HCT116 (cell line): ENCODE data around the gene PRAMEF1. TPM values are rescaled to one million over a fixed set of nuclear protein-coding genes. Genes with fewer than 3 reads are reported as not detected.

ENCODE experiments used
- ATAC-seq: fragments of 200-7000 bp; cut with Tn5 transposase; 2 replicates; pipeline ENCODE4 v1.9.1; 2020; ENCODE audit warnings: mild to moderate bottlenecking, moderate library complexity
- BruUV-seq: library from RNA; stranded (reverse); fragments of 400-500 nt; replicated peaks from 2 replicates; lab custom pipeline; 2021; lab: Mats Ljungman, UMichigan
- CTCF ChIA-PET: fragments of 300-600 bp; sonication (Branson Sonifier 250); formaldehyde crosslinking; loops from one replicate; lab custom pipeline; 2021; ENCODE audit warnings: antibody characterized with exemption; lab: Charles Lee
- POLR2A ChIA-PET: fragments of 300-600, 350-600 bp; sonication (Branson Sonifier 250); formaldehyde crosslinking; loops from one replicate; lab custom pipeline; 2021; ENCODE audit warnings: antibody characterized with exemption; lab: Charles Lee
- RAD21 ChIA-PET, 2 experiments: fragments of 300-600 bp; sonication (Branson Sonifier 250); formaldehyde crosslinking; loops; one replicate each; lab custom pipeline; 2023; ENCODE audit warnings: low total read pairs in 2 of 2; ENCODE audit not compliant: uncharacterized antibody in 2 of 2, unreplicated experiment in 2 of 2, low non-redundant PET in 1 of 2; lab: Charles Lee
- DNase-seq: peaks from one replicate; pipeline ENCODE4 v3.0.0-alpha.2; 2010; ENCODE audit warnings: low read depth, low spot score
- H2AFZ ChIP-seq: fragments of 200-600 bp; shearing (Covaris generic), sonication (generic); 2 replicates; pipeline ENCODE4 v1.6.1; 2017; ENCODE audit warnings: low read depth, mixed run types, mixed read lengths, antibody characterized with exemption, low read length; ENCODE audit not compliant: poor library complexity, severe bottlenecking
- H3K27ac ChIP-seq: 2 replicates; pipeline ENCODE4 v1.5.1; 2012; ENCODE audit warnings: low read depth, low read length
- H3K27me3 ChIP-seq: fragments of 200-600 bp; sonication (generic); 2 replicates; pipeline ENCODE4 v1.6.1; 2016; ENCODE audit warnings: mixed run types, low read length, mixed read lengths; ENCODE audit not compliant: insufficient read depth
- H3K36me3 ChIP-seq, 2 experiments: fragments of 200-500 bp in 1 of 2; fragments of 200-600 bp in 1 of 2; sonication (Bioruptor generic) in 1 of 2; sonication (generic) in 1 of 2; 2 replicates each; pipeline versions ENCODE4 v1.5.1 to v1.6.1; 2014 to 2016; ENCODE audit warnings: low read length in 2 of 2, inconsistent platforms in 1 of 2, mixed read lengths in 1 of 2, mixed run types in 1 of 2; ENCODE audit not compliant: insufficient read depth in 2 of 2, control insufficient read depth in 1 of 2
- H3K4me1 ChIP-seq, 2 experiments: fragments of 200-600 bp in 1 of 2; sonication (generic) in 1 of 2; 2 replicates each; pipeline versions ENCODE4 v1.5.1 to v1.6.1; 2012 to 2017; ENCODE audit warnings: low read length in 2 of 2, inconsistent platforms in 1 of 2, mild to moderate bottlenecking in 1 of 2, mixed read lengths in 1 of 2, mixed run types in 1 of 2, moderate library complexity in 1 of 2; ENCODE audit not compliant: insufficient read depth in 2 of 2, control insufficient read depth in 1 of 2
- H3K4me2 ChIP-seq: fragments of 200-600 bp; sonication (generic); 2 replicates; pipeline ENCODE4 v1.6.1; 2017; ENCODE audit warnings: mixed run types, low read length, mixed read lengths
- H3K4me3 ChIP-seq, 2 experiments: fragments of 200-600 bp in 1 of 2; sonication (generic) in 1 of 2; replicated peaks in 1 of 2; 2 replicates each; pipeline ENCODE4 v1.5.1; 2011 to 2016; ENCODE audit warnings: low read length in 2 of 2, control low read depth in 1 of 2, low read depth in 1 of 2, mild to moderate bottlenecking in 1 of 2, mixed read lengths in 1 of 2, mixed run types in 1 of 2
- H3K79me2 ChIP-seq: fragments of 200-600 bp; sonication (generic); 2 replicates; pipeline ENCODE4 v1.6.1; 2017; ENCODE audit warnings: mild to moderate bottlenecking, mixed run types, low read length, moderate library complexity, mixed read lengths; ENCODE audit not compliant: insufficient read depth
- H3K9ac ChIP-seq: fragments of 200-600 bp; sonication (generic); 2 replicates; pipeline ENCODE4 v1.6.1; 2016; ENCODE audit warnings: low read length, mixed read lengths
- H3K9me2 ChIP-seq: fragments of 200-600 bp; sonication (generic), shearing (Covaris generic); 2 replicates; pipeline ENCODE4 v1.6.1; 2017; ENCODE audit warnings: mixed run types, mild to moderate bottlenecking, moderate library complexity; ENCODE audit not compliant: insufficient read depth
- H3K9me3 ChIP-seq, 2 experiments: fragments of 200-500 bp in 1 of 2; fragments of 200-600 bp in 1 of 2; sonication (Bioruptor generic) in 1 of 2; sonication (generic) in 1 of 2; 2 replicates each; pipeline ENCODE4 v1.6.1; 2014 to 2017; ENCODE audit warnings: low read length in 2 of 2, mixed read lengths in 2 of 2, inconsistent platforms in 1 of 2, low read depth in 1 of 2, mild to moderate bottlenecking in 1 of 2, mixed run types in 1 of 2, moderate library complexity in 1 of 2; ENCODE audit not compliant: control insufficient read depth in 1 of 2, insufficient read depth in 1 of 2
- H4K20me1 ChIP-seq: fragments of 200-600 bp; sonication (generic), shearing (Covaris generic); 2 replicates; pipeline ENCODE4 v1.6.1; 2017; ENCODE audit warnings: mixed run types, mild to moderate bottlenecking, moderate library complexity; ENCODE audit not compliant: insufficient read depth
- ATF3 ChIP-seq: IDR thresholded peaks from 2 replicates; pipeline ENCODE4 v1.6.1; 2012
- EGR1 ChIP-seq: IDR thresholded peaks from 2 replicates; pipeline ENCODE4 v1.6.1; 2012; ENCODE audit warnings: low read depth
- EZH2phosphoT487 ChIP-seq: fragments of 200-600 bp; IDR thresholded peaks from 2 replicates; pipeline ENCODE4 v1.6.1; 2018; ENCODE audit warnings: antibody characterized with exemption, borderline replicate concordance
- MAX ChIP-seq: IDR thresholded peaks from 2 replicates; pipeline ENCODE4 v1.6.1; 2012
- POLR2A ChIP-seq: IDR thresholded peaks from 2 replicates; pipeline ENCODE4 v1.7.0; 2011; ENCODE audit warnings: borderline replicate concordance; ENCODE audit not compliant: insufficient read depth, insufficient read length; ENCODE audit errors: extremely low read depth
- POLR2AphosphoS5 ChIP-seq: IDR thresholded peaks from 2 replicates; pipeline ENCODE4 v1.6.1; 2011; ENCODE audit warnings: mild to moderate bottlenecking, low read depth, low read length, moderate library complexity
- SP1 ChIP-seq: IDR thresholded peaks from 2 replicates; pipeline ENCODE4 v1.6.1; 2012; ENCODE audit warnings: low read depth
- SRF ChIP-seq: IDR thresholded peaks from 2 replicates; pipeline ENCODE4 v1.6.1; 2012; ENCODE audit warnings: low read depth
- YY1 ChIP-seq: IDR thresholded peaks from 2 replicates; pipeline ENCODE4 v1.6.1; 2011; ENCODE audit warnings: low read length, low read depth, moderate library complexity, mild to moderate bottlenecking; ENCODE audit not compliant: insufficient replicate concordance; ENCODE audit errors: extremely low read depth
- ZBTB33 ChIP-seq: IDR thresholded peaks from 2 replicates; pipeline ENCODE4 v1.6.1; 2011; ENCODE audit warnings: mild to moderate bottlenecking, low read length, moderate library complexity; ENCODE audit not compliant: insufficient replicate concordance; ENCODE audit errors: extremely low read depth
- ZFX ChIP-seq: fragments of 450-650 bp; IDR thresholded peaks from 2 replicates; pipeline ENCODE4 v1.6.1; 2017
- intact Hi-C: fragments of 100-400 bp; cut with micrococcal nuclease; formaldehyde crosslinking; loops from 2 replicates; pipeline ENCODE4 v1.10.0; 2022
- total RNA-seq: library from RNA; stranded (reverse); gene quantifications from one replicate; pipeline ENCODE4 v1.2.1, GENCODE V29; 2021; ENCODE audit not compliant: unreplicated experiment

PRAMEF1 gene
- total RNA-seq, 1 experiment from 2014 or later: not detected

GRCh38 chr1:12770620-12771019, 20.6 kb upstream of the PRAMEF1 start (continued):
- TF ChIP-seq MAX: no peak

- ChIA-PET RAD21 (no interaction called here), CTCF (no interaction called here)
- Histone ChIP-seq H3K79me2 (no peaks in the 10 kb centered on the region), H3K4me3 (no peak overlapping the region), H3K36me3 (no peaks in the 10 kb centered on the region), H3K4me1 (no peaks in the 10 kb centered on the region), H2AFZ (no peak overlapping the region), H3K4me2 (no peak overlapping the region), H4K20me1 (no peaks in the 10 kb centered on the region), H3K9ac (no peak overlapping the region), H3K9me3 (no peaks in the 10 kb centered on the region), H3K9me2 (no peaks in the 10 kb centered on the region), H3K27me3 (peaks cover 6% of the 10 kb centered on the region; the same call in 1 of the 2 replicates)
- BruUV-seq: no TSS peak
- intact Hi-C loops: loop anchor here (10.0 kb wide), 1 partner anchor 496 kb away; no protein-coding TSS in a partner anchor
- DNase-seq: no peak
- TF ChIP-seq SP1 (no peak), ZFX (no peak), MAX (no peak), EZH2phosphoT487 (no peak), YY1 (no peak), ATF3 (no peak), ZBTB33 (no peak), EGR1 (no peak), POLR2AphosphoS5 (no peak), POLR2A (no peak), SRF (no peak)
- TF ChIP-seq, all 23 proteins: peak for 0
- H3K27ac ChIP-seq: no peak overlapping the region
- POLR2A ChIA-PET: no interaction called here
- no peak for ATAC-seq
Measured at GRCh38 chr1:12771186-12771585, 20.0 kb upstream of the PRAMEF1 start.
